Measurements from ENCODE around the gene VSIG10L2.

VSIG10L2 gene

GRCh38 chr11:125932301-125932700, 13.5 kb upstream of the VSIG10L2 start:
- Histone ChIP-seq H3K4ac (ENCODE audit: low read depth in 1 of 2, low read length in 2 of 2) (no peak overlapping the region), H3K18ac (ENCODE audit: low read depth in 1 of 2, low read length in 2 of 2) (no peak overlapping the region), H4K91ac (ENCODE audit: low read length) (no peak overlapping the region), H2AK5ac (ENCODE audit: low read length, severe bottlenecking) (no peak overlapping the region), H3K4me2 (ENCODE audit: low read length, poor library complexity, severe bottlenecking) (no peak overlapping the region), H2BK5ac (ENCODE audit: low read depth, low read length, poor library complexity, severe bottlenecking) (no peak overlapping the region), H3K79me1 (replicated peaks; ENCODE audit: low read length, poor library complexity, severe bottlenecking) (no peaks in the 10 kb centered on the region), H3K27me3 (ENCODE audit: control insufficient read depth in 1 of 2, insufficient read depth in 1 of 2, low read length in 2 of 2) (peaks cover 8 to 30% of the 10 kb centered on the region in 2 experiments), H4K8ac (ENCODE audit: low read length) (no peak overlapping the region), H3K23ac (ENCODE audit: low read length in 2 of 2) (no peak overlapping the region), H2BK15ac (ENCODE audit: low read depth, poor library complexity, severe bottlenecking) (no peak overlapping the region), H3K9me3 (ENCODE audit: control insufficient read depth, low read length) (no peaks in the 10 kb centered on the region), H2BK120ac (ENCODE audit: low read depth, low read length) (no peak overlapping the region), H3K36me3 (ENCODE audit: control insufficient read depth in 1 of 2, insufficient read depth in 2 of 2, low read depth in 1 of 2, low read length in 2 of 2) (no peaks in the 10 kb centered on the region), H3K4me1 (ENCODE audit: control insufficient read depth, insufficient read depth, low read depth, low read length) (no peaks in the 10 kb centered on the region), H3K14ac (ENCODE audit: low read length in 2 of 2) (no peak overlapping the region), H2BK12ac (ENCODE audit: low read length in 2 of 2) (no peak overlapping the region), H3K27ac (ENCODE audit: low read length, poor library complexity, severe bottlenecking) (no peak overlapping the region), H2AFZ (ENCODE audit: low read depth, low read length) (no peak overlapping the region), H3K9ac (ENCODE audit: low read length) (no peak overlapping the region), H3K4me3 (ENCODE audit: insufficient read depth in 1 of 2, low read depth in 1 of 2, low read length in 2 of 2) (no peak overlapping the region)
- WGBS = 88% methylated on average over 9 of the region's 9 CpGs
- no peak for DNase-seq

DNA sequence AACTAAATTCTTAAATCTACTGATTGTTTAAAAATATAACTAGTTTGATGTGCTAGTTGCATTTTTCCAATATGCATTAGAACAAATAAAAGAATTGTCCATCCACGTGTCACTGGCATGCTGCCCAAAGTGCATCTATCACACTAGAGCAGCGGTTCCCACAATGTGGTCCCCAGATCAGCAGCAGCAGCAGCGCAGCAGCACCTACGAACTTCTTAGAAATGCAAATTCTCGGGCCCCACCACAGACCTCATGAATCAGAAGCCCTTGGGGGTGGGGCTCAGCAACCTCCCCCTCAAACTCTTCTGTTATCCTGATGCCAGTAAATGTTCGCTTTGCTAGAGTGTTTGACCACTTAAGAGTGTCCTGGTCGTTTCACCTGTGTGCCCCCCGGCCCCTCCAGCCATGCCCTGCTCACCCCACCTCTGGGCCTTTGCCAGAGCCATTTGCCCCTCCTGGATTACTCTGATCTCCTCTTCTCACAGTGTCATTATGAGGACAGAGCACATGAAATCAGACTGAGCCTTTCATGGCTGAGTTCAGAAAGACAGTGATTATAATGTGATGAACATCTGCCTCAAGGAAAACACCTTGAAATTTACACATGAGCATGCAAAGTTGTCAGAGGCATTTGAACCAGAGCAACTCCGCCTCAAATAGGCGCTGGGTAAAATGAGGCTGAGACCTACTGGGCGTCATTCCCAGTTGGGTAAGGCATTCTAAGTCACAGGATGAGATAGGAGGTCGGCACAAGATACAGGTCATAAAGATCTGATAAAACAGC, 12.6 kb upstream of the VSIG10L2 start:
- Histone ChIP-seq H3K27me3 (ENCODE audit: control insufficient read depth in 1 of 2, insufficient read depth in 1 of 2, low read length in 2 of 2) (peaks cover 8 to 30% of the 10 kb centered on the region in 2 experiments), H3K4me3 (ENCODE audit: insufficient read depth in 1 of 2, low read depth in 1 of 2, low read length in 2 of 2) (no peak overlapping the region), H3K9ac (ENCODE audit: low read length) (no peak overlapping the region), H3K9me3 (ENCODE audit: control insufficient read depth, low read length) (no peaks in the 10 kb centered on the region), H3K14ac (ENCODE audit: low read length in 2 of 2) (no peak overlapping the region), H2BK120ac (ENCODE audit: low read depth, low read length) (no peak overlapping the region), H3K4me2 (ENCODE audit: low read length, poor library complexity, severe bottlenecking) (no peak overlapping the region), H3K27ac (ENCODE audit: low read length, poor library complexity, severe bottlenecking) (no peak overlapping the region), H2BK12ac (ENCODE audit: low read length in 2 of 2) (no peak overlapping the region), H3K4ac (ENCODE audit: low read depth in 1 of 2, low read length in 2 of 2) (no peak overlapping the region), H3K79me1 (replicated peaks; ENCODE audit: low read length, poor library complexity, severe bottlenecking) (no peaks in the 10 kb centered on the region), H3K23ac (ENCODE audit: low read length in 2 of 2) (no peak overlapping the region), H3K36me3 (ENCODE audit: control insufficient read depth in 1 of 2, insufficient read depth in 2 of 2, low read depth in 1 of 2, low read length in 2 of 2) (no peaks in the 10 kb centered on the region), H4K8ac (ENCODE audit: low read length) (no peak overlapping the region), H2BK15ac (ENCODE audit: low read depth, poor library complexity, severe bottlenecking) (no peak overlapping the region), H3K18ac (ENCODE audit: low read depth in 1 of 2, low read length in 2 of 2) (no peak overlapping the region), H2BK5ac (ENCODE audit: low read depth, low read length, poor library complexity, severe bottlenecking) (no peak overlapping the region), H2AK5ac (ENCODE audit: low read length, severe bottlenecking) (no peak overlapping the region), H4K91ac (ENCODE audit: low read length) (no peak overlapping the region), H3K4me1 (ENCODE audit: control insufficient read depth, insufficient read depth, low read depth, low read length) (no peaks in the 10 kb centered on the region), H2AFZ (ENCODE audit: low read depth, low read length) (no peak overlapping the region)
- no peak for DNase-seq
- WGBS = 79% methylated on average over 12 of the region's 12 CpGs

GRCh38 chr11:125934473-125934872, 11.4 kb upstream of the VSIG10L2 start:
- no peak overlapping the region for H3K4me3 ChIP-seq (ENCODE audit: insufficient read depth in 1 of 2, low read depth in 1 of 2, low read length in 2 of 2)
- no peak overlapping the region for H3K27ac ChIP-seq (ENCODE audit: low read length, poor library complexity, severe bottlenecking)
- no peak overlapping the region for H4K91ac ChIP-seq (ENCODE audit: low read length)
- H3K27me3 ChIP-seq (ENCODE audit: control insufficient read depth in 1 of 2, insufficient read depth in 1 of 2, low read length in 2 of 2) = peaks cover 8 to 28% of the 10 kb centered on the region in 2 experiments
- no peak overlapping the region for H2AFZ ChIP-seq (ENCODE audit: low read depth, low read length)
- no peak overlapping the region for H3K14ac ChIP-seq (ENCODE audit: low read length in 2 of 2)
- no peak overlapping the region for H3K4ac ChIP-seq (ENCODE audit: low read depth in 1 of 2, low read length in 2 of 2)
- H2AK5ac ChIP-seq (ENCODE audit: low read length, severe bottlenecking) = no peak overlapping the region
- no peak overlapping the region for H2BK12ac ChIP-seq (ENCODE audit: low read length in 2 of 2)
- no peak overlapping the region for H2BK15ac ChIP-seq (ENCODE audit: low read depth, poor library complexity, severe bottlenecking)
- no peak overlapping the region for H4K8ac ChIP-seq (ENCODE audit: low read length)
- H3K18ac ChIP-seq (ENCODE audit: low read depth in 1 of 2, low read length in 2 of 2) = no peak overlapping the region
- no peak overlapping the region for H3K23ac ChIP-seq (ENCODE audit: low read length in 2 of 2)
- no peak overlapping the region for H3K9ac ChIP-seq (ENCODE audit: low read length)
- no peaks in the 10 kb centered on the region for H3K9me3 ChIP-seq (ENCODE audit: control insufficient read depth, low read length)
- H2BK5ac ChIP-seq (ENCODE audit: low read depth, low read length, poor library complexity, severe bottlenecking) = no peak overlapping the region
- H2BK120ac ChIP-seq (ENCODE audit: low read depth, low read length) = no peak overlapping the region
- no peak overlapping the region for H3K4me2 ChIP-seq (ENCODE audit: low read length, poor library complexity, severe bottlenecking)
- H3K4me1 ChIP-seq (ENCODE audit: control insufficient read depth, insufficient read depth, low read depth, low read length) = no peaks in the 10 kb centered on the region
- no peaks in the 10 kb centered on the region for H3K79me1 ChIP-seq (replicated peaks; ENCODE audit: low read length, poor library complexity, severe bottlenecking)
- no peaks in the 10 kb centered on the region for H3K36me3 ChIP-seq (ENCODE audit: control insufficient read depth in 1 of 2, insufficient read depth in 2 of 2, low read depth in 1 of 2, low read length in 2 of 2)
- no peak for DNase-seq
- WGBS = 91% methylated on average over 8 of the region's 8 CpGs

GRCh38 chr11:125935056-125935455, 10.8 kb upstream of the VSIG10L2 start:
- Histone ChIP-seq H3K36me3 (ENCODE audit: control insufficient read depth in 1 of 2, insufficient read depth in 2 of 2, low read depth in 1 of 2, low read length in 2 of 2) (no peaks in the 10 kb centered on the region), H3K79me1 (replicated peaks; ENCODE audit: low read length, poor library complexity, severe bottlenecking) (no peaks in the 10 kb centered on the region), H3K14ac (ENCODE audit: low read length in 2 of 2) (no peak overlapping the region), H3K4me1 (ENCODE audit: control insufficient read depth, insufficient read depth, low read depth, low read length) (no peaks in the 10 kb centered on the region), H2BK15ac (ENCODE audit: low read depth, poor library complexity, severe bottlenecking) (no peak overlapping the region), H3K4me2 (ENCODE audit: low read length, poor library complexity, severe bottlenecking) (no peak overlapping the region), H3K9ac (ENCODE audit: low read length) (no peak overlapping the region), H3K4ac (ENCODE audit: low read depth in 1 of 2, low read length in 2 of 2) (no peak overlapping the region), H4K8ac (ENCODE audit: low read length) (no peak overlapping the region), H4K91ac (ENCODE audit: low read length) (no peak overlapping the region), H2BK5ac (ENCODE audit: low read depth, low read length, poor library complexity, severe bottlenecking) (no peak overlapping the region), H3K23ac (ENCODE audit: low read length in 2 of 2) (no peak overlapping the region), H3K4me3 (ENCODE audit: insufficient read depth in 1 of 2, low read depth in 1 of 2, low read length in 2 of 2) (no peak overlapping the region), H3K9me3 (ENCODE audit: control insufficient read depth, low read length) (no peaks in the 10 kb centered on the region), H3K18ac (ENCODE audit: low read depth in 1 of 2, low read length in 2 of 2) (no peak overlapping the region), H2BK12ac (ENCODE audit: low read length in 2 of 2) (no peak overlapping the region), H3K27ac (ENCODE audit: low read length, poor library complexity, severe bottlenecking) (no peak overlapping the region), H2AFZ (ENCODE audit: low read depth, low read length) (no peak overlapping the region), H2BK120ac (ENCODE audit: low read depth, low read length) (no peak overlapping the region), H3K27me3 (ENCODE audit: control insufficient read depth in 1 of 2, insufficient read depth in 1 of 2, low read length in 2 of 2) (peaks cover 8 to 22% of the 10 kb centered on the region in 2 experiments), H2AK5ac (ENCODE audit: low read length, severe bottlenecking) (no peak overlapping the region)
- 94% methylated on average over 2 of the region's 2 CpGs for WGBS
- no peak for DNase-seq
